Measurements from ENCODE around the gene LPCAT2. TPM values are rescaled to one million over a fixed set of nuclear protein-coding genes. Genes with fewer than 3 reads are reported as not detected.
A peak's percentile ranks its signal among the peaks of the same experiment; 100 is the strongest.

LPCAT2 gene
- polyA plus RNA-seq, 3 donors: 28.5 to 49.7 (median 47.1) TPM

DNA sequence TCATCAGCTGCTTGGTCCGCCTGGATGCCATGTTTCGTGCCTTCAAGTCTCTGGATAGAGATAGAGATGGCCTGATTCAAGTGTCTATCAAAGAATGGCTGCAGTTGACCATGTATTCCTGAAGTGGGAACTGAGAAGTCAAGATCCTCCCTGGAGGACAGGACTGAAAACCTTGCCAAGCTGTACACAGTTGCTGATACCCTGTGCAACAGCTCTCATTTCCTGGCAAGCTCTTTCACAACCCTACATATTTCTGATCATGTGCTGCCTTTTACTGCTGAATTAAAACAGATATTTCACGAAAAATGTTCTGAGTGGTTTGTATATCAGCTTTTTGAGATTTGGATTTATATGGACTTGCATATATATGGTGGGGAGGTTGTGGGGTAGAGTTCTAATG lies 58.5 kb downstream of the LPCAT2 start:
- Histone ChIP-seq H3K36me3 (replicated peaks in 1 of 2; ENCODE audit: control insufficient read depth in 1 of 2, insufficient read depth in 2 of 2, low read length in 2 of 2) (peaks cover 6 to 18% of the 10 kb centered on the region in 2 donors), H3K4me2 (replicated peaks; ENCODE audit: extremely low read depth, low read length, poor library complexity, severe bottlenecking) (peak overlapping the region; percentile 37), H3K27me3 (ENCODE audit: control insufficient read depth in 2 of 2, insufficient read depth in 2 of 2, low read length in 2 of 2) (no peaks in the 10 kb centered on the region), H2AFZ (ENCODE audit: insufficient read depth, low read depth, low read length, poor library complexity, severe bottlenecking) (no peak overlapping the region), H3K4me1 (ENCODE audit: control insufficient read depth in 1 of 2, insufficient read depth in 2 of 2, low read length in 2 of 2) (peaks cover 44 to 55% of the 10 kb centered on the region in 2 donors), H3K79me2 (ENCODE audit: insufficient read depth, low read length) (peaks cover 5% of the 10 kb centered on the region), H3K27ac (ENCODE audit: low read depth in 1 of 2, low read length in 2 of 2) (peak overlapping the region; percentile 44 to 66), H3K9me3 (replicated peaks in 1 of 2; ENCODE audit: control insufficient read depth in 1 of 2, insufficient read depth in 1 of 2, low read length in 2 of 2) (no peaks in the 10 kb centered on the region), H4K20me1 (ENCODE audit: insufficient read depth, low read length) (peaks cover 3% of the 10 kb centered on the region), H3K9ac (ENCODE audit: insufficient read depth, low read length, poor library complexity, severe bottlenecking) (no peak overlapping the region), H3K4me3 (replicated peaks in 1 of 3; ENCODE audit: low read depth in 2 of 3, low read length in 3 of 3) (peak overlapping the region in 1 of 3 experiments; percentile 7)
- intact Hi-C loops (cut with micrococcal nuclease): no loop called here
- peaks cover 18 to 24% of the 10 kb centered on the region in 2 donors for H3K36me3 Mint-ChIP-seq
- WGBS (ENCODE audit: insufficient coverage): 62% methylated on average over 2 of the region's 3 CpGs
- peak; percentile 15 to 48 (median 38) for DNase-seq
- no peaks in the 10 kb centered on the region for H3K27me3 Mint-ChIP-seq (ENCODE audit: low read depth in 3 of 3)
- peak overlapping the region; percentile 70 to 88 (median 85) for H3K27ac Mint-ChIP-seq
- no peaks in the 10 kb centered on the region for H3K9me3 Mint-ChIP-seq
- H3K4me1 Mint-ChIP-seq: peaks cover 62% of the 10 kb centered on the region
- peak overlapping the region in 1 of 2 donors; percentile 48 for H3K4me3 Mint-ChIP-seq
- TF ChIP-seq, protein P1, sequence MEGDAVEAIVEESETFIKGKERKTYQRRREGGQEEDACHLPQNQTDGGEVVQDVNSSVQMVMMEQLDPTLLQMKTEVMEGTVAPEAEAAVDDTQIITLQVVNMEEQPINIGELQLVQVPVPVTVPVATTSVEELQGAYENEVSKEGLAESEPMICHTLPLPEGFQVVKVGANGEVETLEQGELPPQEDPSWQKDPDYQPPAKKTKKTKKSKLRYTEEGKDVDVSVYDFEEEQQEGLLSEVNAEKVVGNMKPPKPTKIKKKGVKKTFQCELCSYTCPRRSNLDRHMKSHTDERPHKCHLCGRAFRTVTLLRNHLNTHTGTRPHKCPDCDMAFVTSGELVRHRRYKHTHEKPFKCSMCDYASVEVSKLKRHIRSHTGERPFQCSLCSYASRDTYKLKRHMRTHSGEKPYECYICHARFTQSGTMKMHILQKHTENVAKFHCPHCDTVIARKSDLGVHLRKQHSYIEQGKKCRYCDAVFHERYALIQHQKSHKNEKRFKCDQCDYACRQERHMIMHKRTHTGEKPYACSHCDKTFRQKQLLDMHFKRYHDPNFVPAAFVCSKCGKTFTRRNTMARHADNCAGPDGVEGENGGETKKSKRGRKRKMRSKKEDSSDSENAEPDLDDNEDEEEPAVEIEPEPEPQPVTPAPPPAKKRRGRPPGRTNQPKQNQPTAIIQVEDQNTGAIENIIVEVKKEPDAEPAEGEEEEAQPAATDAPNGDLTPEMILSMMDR (IDR thresholded peaks at IDR 0.05): no peak

DNA sequence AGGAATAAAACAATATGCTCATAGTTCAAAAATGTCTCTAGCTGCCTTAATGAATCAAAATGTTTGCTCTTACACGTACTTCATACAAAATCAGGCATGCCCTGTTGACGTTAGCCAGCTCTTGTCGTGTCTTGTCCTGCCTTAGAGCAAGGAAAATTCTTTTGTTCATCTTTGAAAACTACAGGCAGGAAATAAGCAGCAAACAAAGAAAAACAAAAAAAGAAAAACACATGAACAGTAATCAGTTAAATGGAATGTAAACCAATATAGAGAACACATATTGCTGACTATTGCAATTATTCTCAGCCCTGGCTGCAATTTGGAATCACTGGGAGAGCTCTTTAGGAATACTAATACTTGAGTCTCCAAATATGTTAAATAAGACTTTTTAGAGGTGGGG lies 59.3 kb downstream of the LPCAT2 start:
- Mint-ChIP-seq H3K27me3 (ENCODE audit: low read depth in 3 of 3) (no peaks in the 10 kb centered on the region), H3K36me3 (peaks cover 19 to 25% of the 10 kb centered on the region in 2 donors), H3K27ac (peak overlapping the region; percentile 48 to 95 (median 83)), H3K4me3 (no peak overlapping the region), H3K4me1 (peaks cover 61% of the 10 kb centered on the region), H3K9me3 (no peaks in the 10 kb centered on the region)
- Histone ChIP-seq H3K4me1 (ENCODE audit: control insufficient read depth in 1 of 2, insufficient read depth in 2 of 2, low read length in 2 of 2) (peaks cover 44 to 55% of the 10 kb centered on the region in 2 donors), H2AFZ (ENCODE audit: insufficient read depth, low read depth, low read length, poor library complexity, severe bottlenecking) (no peak overlapping the region), H3K9ac (ENCODE audit: insufficient read depth, low read length, poor library complexity, severe bottlenecking) (no peak overlapping the region), H3K27ac (ENCODE audit: low read depth in 1 of 2, low read length in 2 of 2) (peak overlapping the region in 1 of 2 donors; percentile 65), H3K4me2 (replicated peaks; ENCODE audit: extremely low read depth, low read length, poor library complexity, severe bottlenecking) (peak overlapping the region; percentile 56), H3K27me3 (ENCODE audit: control insufficient read depth in 2 of 2, insufficient read depth in 2 of 2, low read length in 2 of 2) (no peaks in the 10 kb centered on the region), H3K9me3 (replicated peaks in 1 of 2; ENCODE audit: control insufficient read depth in 1 of 2, insufficient read depth in 1 of 2, low read length in 2 of 2) (no peaks in the 10 kb centered on the region), H3K4me3 (replicated peaks in 1 of 3; ENCODE audit: low read depth in 2 of 3, low read length in 3 of 3) (peak overlapping the region in 1 of 3 experiments; percentile 34), H3K79me2 (ENCODE audit: insufficient read depth, low read length) (peaks cover 5% of the 10 kb centered on the region), H4K20me1 (ENCODE audit: insufficient read depth, low read length) (peaks cover 3% of the 10 kb centered on the region), H3K36me3 (replicated peaks in 1 of 2; ENCODE audit: control insufficient read depth in 1 of 2, insufficient read depth in 2 of 2, low read length in 2 of 2) (peaks cover 1 to 14% of the 10 kb centered on the region in 2 donors)
- TF ChIP-seq, protein P1 (IDR thresholded peaks at IDR 0.05): no peak
- WGBS (ENCODE audit: insufficient coverage): 85% methylated on average over 3 of the region's 3 CpGs
- intact Hi-C loops (cut with micrococcal nuclease): no loop called here
- DNase-seq: no peak
